Kidney (tissue), 14 donors: ENCODE results near the gene FBXO46. TPM values are rescaled to one million over a fixed set of nuclear protein-coding genes. Genes with fewer than 3 reads are reported as not detected.

Source experiments
- DNase-seq, 5 donors: peaks; one replicate each; pipeline ENCODE4 v3.0.0-alpha.2; 2013 to 2020
- FAIRE-seq: peaks from 2 replicates; lab custom pipeline; 2012; peaks lifted over from hg19 to GRCh38; lab: Jason Lieb, UNC
- H3K27ac ChIP-seq, 2 donors: one replicate each; pipeline ENCODE4 v1.7.0; 2013; ENCODE audit warnings: low read depth in 2 of 2, low read length in 2 of 2, inconsistent platforms in 1 of 2
- H3K27me3 ChIP-seq: one replicate; pipeline ENCODE4 v1.7.1; 2013; ENCODE audit warnings: low read length, inconsistent platforms; ENCODE audit not compliant: control insufficient read depth, insufficient read depth
- H3K36me3 ChIP-seq, 3 donors: one replicate each; pipeline versions ENCODE4 v1.7.0 to v1.7.1; 2013; ENCODE audit warnings: low read length in 3 of 3, control low read depth in 1 of 3, inconsistent platforms in 1 of 3; ENCODE audit not compliant: insufficient read depth in 3 of 3, control insufficient read depth in 2 of 3
- H3K4me1 ChIP-seq, 3 donors: one replicate each; pipeline versions ENCODE4 v1.7.0 to v1.7.1; 2013; ENCODE audit warnings: low read length in 3 of 3, inconsistent platforms in 1 of 3, low read depth in 1 of 3; ENCODE audit not compliant: control insufficient read depth in 2 of 3, insufficient read depth in 2 of 3
- H3K4me3 ChIP-seq, 3 donors: one replicate each; pipeline versions ENCODE4 v1.7.0 to v1.8.1; 2013; ENCODE audit warnings: low read length in 3 of 3, control low read depth in 1 of 3, inconsistent platforms in 1 of 3
- H3K9ac ChIP-seq, 3 donors: one replicate each; pipeline versions ENCODE4 v1.7.0 to v1.7.1; 2013; ENCODE audit warnings: low read length in 3 of 3, control low read depth in 1 of 3, inconsistent platforms in 1 of 3
- H3K9me3 ChIP-seq, 3 donors: one replicate each; pipeline versions ENCODE4 v1.7.0 to v1.7.1; 2013; ENCODE audit warnings: low read length in 3 of 3, control low read depth in 1 of 3, inconsistent platforms in 1 of 3; ENCODE audit not compliant: control insufficient read depth in 2 of 3, insufficient read depth in 1 of 3
- intact Hi-C: fragments of 100-400 bp; cut with DNase I; formaldehyde crosslinking; loops from one replicate; pipeline ENCODE4 v1.11.1; 2022
- polyA plus RNA-seq: library from polyadenylated mRNA; stranded (reverse); fragments of 350-450 nt; fragmentation: Illumina TruSeq; extraction: RNeasy Lipid Tissue Mini Kit (QIAGEN cat#74804); gene quantifications from one replicate; pipeline ENCODE4 v1.2.3, GENCODE V29; 2014; ENCODE audit warnings: low read depth, low replicate concordance; ENCODE audit not compliant: insufficient read depth
- total RNA-seq: library from RNA; stranded (reverse); fragmentation: NEBNext Ultra II Directional; extraction: Animal tissue kit (Norgen Biotek cat#: 25700); gene quantifications from one replicate; pipeline ENCODE4 v1.2.1, GENCODE V29; 2021
- TF ChIP-seq, protein P1 (sequence below): IDR thresholded peaks from 3 replicates; pipeline ENCODE4 v1.5.1; 2012; ENCODE audit warnings: mild to moderate bottlenecking, moderate library complexity, borderline replicate concordance; ENCODE audit not compliant: insufficient read depth; ENCODE audit errors: extremely low read depth
- donor health status: control.
- donor health status: control.
- donor health status: control.
- donor health status: control.
- donor health status: control.
- donor health status: DM: yes; HTN: yes; CAD: no.
- donor health status: Normal renal cell carcinoma (clear cell type).

FBXO46 gene
- total and polyA plus RNA-seq, 2 donors from 2014 or later = 6.5 to 16.6 TPM

DNA sequence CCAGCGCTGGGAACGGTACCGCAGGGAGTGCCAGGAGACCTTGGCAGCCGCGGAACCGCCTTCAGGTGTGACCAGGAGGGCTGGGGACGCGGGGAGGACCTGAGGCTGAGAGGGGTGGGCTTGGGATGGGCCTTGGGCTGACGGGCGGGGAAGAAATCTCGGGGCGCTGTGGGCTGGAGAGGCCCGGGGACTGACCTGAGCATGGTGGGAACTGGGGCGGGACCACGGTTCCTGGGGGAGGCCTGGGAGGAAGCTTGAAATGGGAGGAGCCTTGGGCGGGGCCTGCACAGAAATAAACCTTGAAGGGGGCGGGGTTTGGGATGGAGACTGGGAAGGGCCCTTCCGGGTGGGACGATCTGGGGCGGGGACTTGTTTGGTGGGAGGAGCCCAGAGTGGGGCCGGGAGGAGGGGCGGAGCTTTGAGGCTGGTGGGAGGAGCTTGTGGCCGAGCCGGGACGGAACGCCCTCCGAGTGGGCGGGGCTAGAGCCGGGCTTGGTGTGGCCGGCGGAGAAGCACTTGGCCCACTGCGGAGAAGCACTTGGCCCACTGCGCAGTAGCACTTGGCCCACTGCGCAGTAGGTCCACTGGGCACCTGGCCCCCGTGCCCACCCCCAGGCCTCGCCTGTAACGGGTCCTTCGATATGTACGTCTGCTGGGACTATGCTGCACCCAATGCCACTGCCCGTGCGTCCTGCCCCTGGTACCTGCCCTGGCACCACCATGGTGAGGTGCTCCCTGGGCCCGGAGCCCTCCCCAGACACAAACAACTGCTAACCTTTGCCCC is 59.8 kb downstream of the FBXO46 start:
- H3K4me3 ChIP-seq = no peak overlapping the region
- FAIRE-seq (no peak), DNase-seq (peak; percentile 76 to 93 (median 84))
- intact Hi-C loops = no loop called here
- no peaks in the 10 kb centered on the region for H3K36me3 ChIP-seq
- H3K4me1 ChIP-seq = peaks cover 0 to 15% (median 0%) of the 10 kb centered on the region in 3 donors
- H3K9me3 ChIP-seq = no peaks in the 10 kb centered on the region
- peaks cover 26% of the 10 kb centered on the region for H3K27me3 ChIP-seq
- H3K27ac ChIP-seq = no peak overlapping the region
- TF ChIP-seq, protein P1, sequence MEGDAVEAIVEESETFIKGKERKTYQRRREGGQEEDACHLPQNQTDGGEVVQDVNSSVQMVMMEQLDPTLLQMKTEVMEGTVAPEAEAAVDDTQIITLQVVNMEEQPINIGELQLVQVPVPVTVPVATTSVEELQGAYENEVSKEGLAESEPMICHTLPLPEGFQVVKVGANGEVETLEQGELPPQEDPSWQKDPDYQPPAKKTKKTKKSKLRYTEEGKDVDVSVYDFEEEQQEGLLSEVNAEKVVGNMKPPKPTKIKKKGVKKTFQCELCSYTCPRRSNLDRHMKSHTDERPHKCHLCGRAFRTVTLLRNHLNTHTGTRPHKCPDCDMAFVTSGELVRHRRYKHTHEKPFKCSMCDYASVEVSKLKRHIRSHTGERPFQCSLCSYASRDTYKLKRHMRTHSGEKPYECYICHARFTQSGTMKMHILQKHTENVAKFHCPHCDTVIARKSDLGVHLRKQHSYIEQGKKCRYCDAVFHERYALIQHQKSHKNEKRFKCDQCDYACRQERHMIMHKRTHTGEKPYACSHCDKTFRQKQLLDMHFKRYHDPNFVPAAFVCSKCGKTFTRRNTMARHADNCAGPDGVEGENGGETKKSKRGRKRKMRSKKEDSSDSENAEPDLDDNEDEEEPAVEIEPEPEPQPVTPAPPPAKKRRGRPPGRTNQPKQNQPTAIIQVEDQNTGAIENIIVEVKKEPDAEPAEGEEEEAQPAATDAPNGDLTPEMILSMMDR = no peak
- no peak overlapping the region for H3K9ac ChIP-seq

DNA sequence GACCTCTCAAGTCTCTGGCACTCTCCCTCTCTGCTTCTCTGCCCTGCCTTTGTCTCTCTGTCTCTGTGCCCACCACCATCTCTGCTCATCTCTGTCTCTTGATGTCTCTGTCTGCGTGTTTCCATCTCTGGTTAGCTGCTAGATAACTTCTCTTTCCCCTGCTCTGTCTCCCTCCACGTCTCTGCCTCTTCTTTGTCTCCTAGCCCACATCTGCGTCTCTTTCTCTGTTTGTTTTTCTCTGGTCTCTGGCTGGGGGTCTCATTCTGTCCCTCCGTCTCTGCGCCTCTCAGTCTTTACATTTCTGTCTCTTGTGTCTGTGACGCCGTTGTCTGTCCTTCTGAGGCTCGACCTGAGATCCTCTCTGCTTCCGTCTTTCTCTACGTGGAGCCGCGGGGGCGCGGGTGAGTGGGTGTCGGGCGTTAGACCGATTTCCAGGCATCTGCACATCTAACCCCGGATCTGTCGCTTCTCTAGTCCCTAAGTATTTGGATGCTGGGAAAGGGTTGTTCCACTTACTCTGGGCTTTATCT is 62.3 kb downstream of the FBXO46 start:
- Histone ChIP-seq H3K27me3 (peaks cover 26% of the 10 kb centered on the region), H3K9ac (no peak overlapping the region), H3K9me3 (no peaks in the 10 kb centered on the region)

DNA sequence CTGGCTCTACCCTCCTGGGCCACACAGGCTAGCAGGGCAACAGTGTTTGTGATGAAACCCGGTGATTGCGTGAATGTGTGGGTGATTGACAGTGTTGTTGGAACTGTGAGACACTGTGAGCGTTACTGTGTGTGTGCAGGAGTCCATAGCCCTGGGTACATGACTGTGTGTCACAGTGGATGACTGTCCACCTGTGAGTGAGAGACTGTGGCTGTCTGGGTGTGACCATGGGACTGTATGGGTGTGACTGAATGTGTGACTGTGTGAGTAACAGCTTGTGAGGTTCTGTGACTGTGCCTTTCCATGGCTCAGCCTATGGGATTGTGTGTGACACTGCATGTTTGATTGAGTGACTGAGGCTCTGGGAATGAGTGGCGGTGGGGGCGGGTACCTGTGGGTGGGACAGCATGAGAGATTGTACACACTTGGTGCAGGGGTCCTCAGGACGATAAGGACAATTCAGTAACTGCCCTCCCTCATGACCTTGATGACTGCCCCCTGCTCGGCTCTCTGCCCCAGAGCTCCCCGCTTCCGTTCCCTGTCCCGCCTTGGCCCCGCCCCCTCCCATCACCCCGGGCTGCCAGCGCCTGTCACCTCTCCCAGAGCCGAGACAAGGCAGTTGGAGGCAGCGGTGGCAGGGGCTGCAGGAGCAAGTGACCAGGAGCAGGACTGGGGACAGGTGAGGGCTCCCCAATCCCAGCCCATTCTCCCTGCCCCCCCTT is 62.9 kb downstream of the FBXO46 start, which contains the start of gene GIPR:
GIPR (plus strand) TSS at position 602 of the 722 bp plus-strand sequence. CDS start 1,300 bp downstream, outside the sequence.
- peaks cover 26% of the 10 kb centered on the region for H3K27me3 ChIP-seq
- no peak within 1 kb of the TSS for H3K9ac ChIP-seq
- no peaks in the 10 kb centered on the region for H3K9me3 ChIP-seq
- H3K4me1 ChIP-seq = peaks cover 0 to 15% (median 0%) of the 10 kb centered on the region in 3 donors
- intact Hi-C loops = no loop called here
- H3K36me3 ChIP-seq = no peaks in the 10 kb centered on the region
- peak in 3 of 5 donors; percentile 40 to 81 (median 79) for DNase-seq
- no peak within 1 kb of the TSS for H3K27ac ChIP-seq
- H3K4me3 ChIP-seq = peak within 1 kb of the TSS in 2 of 3 donors; percentile 12 to 35
- FAIRE-seq = no peak
- TF ChIP-seq, protein P1 = no peak

More for the DNA sequence above, 62.3 kb downstream of the FBXO46 start:
- intact Hi-C loops = no loop called here
- FAIRE-seq (no peak), DNase-seq (peak in 1 of 5 donors; percentile 26)
- H3K36me3 ChIP-seq = no peaks in the 10 kb centered on the region
- H3K4me3 ChIP-seq = peak overlapping the region in 2 of 3 donors; percentile 12 to 35
- H3K4me1 ChIP-seq = peaks cover 0 to 15% (median 0%) of the 10 kb centered on the region in 3 donors
- TF ChIP-seq, protein P1 = no peak
- no peak overlapping the region for H3K27ac ChIP-seq
